ENCODE measurements around the gene SSRP1.

DNA sequence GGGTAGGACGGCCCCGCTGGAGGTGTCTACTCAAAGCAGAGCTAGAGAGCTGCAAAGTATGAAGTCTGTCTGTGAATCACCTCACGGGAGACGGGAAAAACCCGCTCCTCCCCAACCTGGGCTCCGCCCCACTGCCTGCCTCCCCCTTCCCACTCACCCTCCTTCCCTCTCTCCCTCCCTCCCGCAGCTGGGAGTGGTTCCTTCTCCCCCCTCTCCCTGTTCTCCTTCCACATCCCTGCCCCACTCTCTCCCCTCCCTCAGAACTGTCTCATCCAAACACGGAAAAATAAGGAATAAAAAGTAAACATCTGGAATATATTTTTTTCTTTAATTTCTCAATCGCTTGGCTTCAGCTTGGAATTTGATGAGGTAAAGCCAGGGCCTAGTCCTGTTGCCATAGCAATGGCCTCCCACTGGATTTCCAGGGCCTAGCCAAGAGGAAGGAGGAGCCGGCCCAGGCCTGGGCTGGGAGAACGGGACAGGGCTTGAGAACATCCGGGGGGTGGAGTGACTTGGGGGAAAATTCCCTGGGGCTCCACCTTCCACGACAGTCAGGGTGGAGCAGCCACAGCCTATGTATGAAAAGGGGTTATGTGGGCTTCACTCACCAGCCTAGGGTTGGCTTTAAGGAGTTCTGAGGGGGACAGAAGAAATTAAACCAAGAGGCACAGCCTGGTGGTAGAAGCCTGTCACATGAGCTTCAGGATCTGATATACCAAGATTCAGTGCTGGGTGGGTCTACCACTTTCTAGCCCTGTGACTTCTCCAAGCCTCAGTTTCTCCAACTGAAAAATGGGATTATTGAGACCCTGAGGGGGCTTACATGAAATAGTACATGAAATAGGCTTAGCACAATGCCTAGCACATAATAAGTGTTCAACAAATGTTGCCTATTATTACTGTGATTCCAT, 13.2 kb downstream of the SSRP1 start:
- TF ChIP-seq CTCF (IDR thresholded peaks at IDR 0.05 in 2 of 3, conservative IDR thresholded peaks at IDR 0.05 in 1 of 3; ENCODE audit: insufficient read depth in 2 of 3, low read depth in 1 of 3, low read length in 3 of 3) (0 out of 6 replicates have a peak, but pooled peaks of 1 of the 3 experiments have one; percentile 3), SREBF2 (CRISPR knock-in tag; IDR thresholded peaks at IDR 0.05) (no peak), SRF (CRISPR knock-in tag; IDR thresholded peaks at IDR 0.05) (no peak; a peak in 1 of 4 replicates)

All from K562 (cell line).